HCT116 (cell line): Measurements from ENCODE around the gene SLC1A4. TPM values are rescaled to one million over a fixed set of nuclear protein-coding genes. Genes with fewer than 3 reads are reported as not detected.

ENCODE experiments used
- ATAC-seq: fragments of 200-7000 bp; cut with Tn5 transposase; 2 replicates; pipeline ENCODE4 v1.9.1; 2020; ENCODE audit warnings: mild to moderate bottlenecking, moderate library complexity
- BruUV-seq: library from RNA; stranded (reverse); fragments of 400-500 nt; replicated peaks from 2 replicates; lab custom pipeline; 2021; lab: Mats Ljungman, UMichigan
- CTCF ChIA-PET: fragments of 300-600 bp; sonication (Branson Sonifier 250); formaldehyde crosslinking; loops from one replicate; lab custom pipeline; 2021; ENCODE audit warnings: antibody characterized with exemption; lab: Charles Lee
- POLR2A ChIA-PET: fragments of 300-600, 350-600 bp; sonication (Branson Sonifier 250); formaldehyde crosslinking; loops from one replicate; lab custom pipeline; 2021; ENCODE audit warnings: antibody characterized with exemption; lab: Charles Lee
- RAD21 ChIA-PET, 2 experiments: fragments of 300-600 bp; sonication (Branson Sonifier 250); formaldehyde crosslinking; loops; one replicate each; lab custom pipeline; 2023; ENCODE audit warnings: low total read pairs in 2 of 2; ENCODE audit not compliant: uncharacterized antibody in 2 of 2, unreplicated experiment in 2 of 2, low non-redundant PET in 1 of 2; lab: Charles Lee
- DNase-seq: peaks from one replicate; pipeline ENCODE4 v3.0.0-alpha.2; 2010; ENCODE audit warnings: low read depth, low spot score
- H2AFZ ChIP-seq: fragments of 200-600 bp; shearing (Covaris generic), sonication (generic); 2 replicates; pipeline ENCODE4 v1.6.1; 2017; ENCODE audit warnings: low read depth, mixed run types, mixed read lengths, antibody characterized with exemption, low read length; ENCODE audit not compliant: poor library complexity, severe bottlenecking
- H3K27ac ChIP-seq: 2 replicates; pipeline ENCODE4 v1.5.1; 2012; ENCODE audit warnings: low read depth, low read length
- H3K27me3 ChIP-seq: fragments of 200-600 bp; sonication (generic); 2 replicates; pipeline ENCODE4 v1.6.1; 2016; ENCODE audit warnings: mixed run types, low read length, mixed read lengths; ENCODE audit not compliant: insufficient read depth
- H3K36me3 ChIP-seq, 2 experiments: fragments of 200-500 bp in 1 of 2; fragments of 200-600 bp in 1 of 2; sonication (Bioruptor generic) in 1 of 2; sonication (generic) in 1 of 2; 2 replicates each; pipeline versions ENCODE4 v1.5.1 to v1.6.1; 2014 to 2016; ENCODE audit warnings: low read length in 2 of 2, inconsistent platforms in 1 of 2, mixed read lengths in 1 of 2, mixed run types in 1 of 2; ENCODE audit not compliant: insufficient read depth in 2 of 2, control insufficient read depth in 1 of 2
- H3K4me1 ChIP-seq, 2 experiments: fragments of 200-600 bp in 1 of 2; sonication (generic) in 1 of 2; 2 replicates each; pipeline versions ENCODE4 v1.5.1 to v1.6.1; 2012 to 2017; ENCODE audit warnings: low read length in 2 of 2, inconsistent platforms in 1 of 2, mild to moderate bottlenecking in 1 of 2, mixed read lengths in 1 of 2, mixed run types in 1 of 2, moderate library complexity in 1 of 2; ENCODE audit not compliant: insufficient read depth in 2 of 2, control insufficient read depth in 1 of 2
- H3K4me2 ChIP-seq: fragments of 200-600 bp; sonication (generic); 2 replicates; pipeline ENCODE4 v1.6.1; 2017; ENCODE audit warnings: mixed run types, low read length, mixed read lengths
- H3K4me3 ChIP-seq, 2 experiments: fragments of 200-600 bp in 1 of 2; sonication (generic) in 1 of 2; replicated peaks in 1 of 2; 2 replicates each; pipeline ENCODE4 v1.5.1; 2011 to 2016; ENCODE audit warnings: low read length in 2 of 2, control low read depth in 1 of 2, low read depth in 1 of 2, mild to moderate bottlenecking in 1 of 2, mixed read lengths in 1 of 2, mixed run types in 1 of 2
- H3K79me2 ChIP-seq: fragments of 200-600 bp; sonication (generic); 2 replicates; pipeline ENCODE4 v1.6.1; 2017; ENCODE audit warnings: mild to moderate bottlenecking, mixed run types, low read length, moderate library complexity, mixed read lengths; ENCODE audit not compliant: insufficient read depth
- H3K9ac ChIP-seq: fragments of 200-600 bp; sonication (generic); 2 replicates; pipeline ENCODE4 v1.6.1; 2016; ENCODE audit warnings: low read length, mixed read lengths
- H3K9me2 ChIP-seq: fragments of 200-600 bp; sonication (generic), shearing (Covaris generic); 2 replicates; pipeline ENCODE4 v1.6.1; 2017; ENCODE audit warnings: mixed run types, mild to moderate bottlenecking, moderate library complexity; ENCODE audit not compliant: insufficient read depth
- H3K9me3 ChIP-seq, 2 experiments: fragments of 200-500 bp in 1 of 2; fragments of 200-600 bp in 1 of 2; sonication (Bioruptor generic) in 1 of 2; sonication (generic) in 1 of 2; 2 replicates each; pipeline ENCODE4 v1.6.1; 2014 to 2017; ENCODE audit warnings: low read length in 2 of 2, mixed read lengths in 2 of 2, inconsistent platforms in 1 of 2, low read depth in 1 of 2, mild to moderate bottlenecking in 1 of 2, mixed run types in 1 of 2, moderate library complexity in 1 of 2; ENCODE audit not compliant: control insufficient read depth in 1 of 2, insufficient read depth in 1 of 2
- H4K20me1 ChIP-seq: fragments of 200-600 bp; sonication (generic), shearing (Covaris generic); 2 replicates; pipeline ENCODE4 v1.6.1; 2017; ENCODE audit warnings: mixed run types, mild to moderate bottlenecking, moderate library complexity; ENCODE audit not compliant: insufficient read depth
- CBX3 ChIP-seq: IDR thresholded peaks from 2 replicates; pipeline ENCODE4 v1.6.1; 2012; ENCODE audit warnings: low read depth
- ELF1 ChIP-seq: IDR thresholded peaks from 2 replicates; pipeline ENCODE4 v1.6.1; 2012; ENCODE audit warnings: low read depth, borderline replicate concordance
- EZH2phosphoT487 ChIP-seq: fragments of 200-600 bp; IDR thresholded peaks from 2 replicates; pipeline ENCODE4 v1.6.1; 2018; ENCODE audit warnings: antibody characterized with exemption, borderline replicate concordance
- JUND ChIP-seq: IDR thresholded peaks from 2 replicates; pipeline ENCODE4 v1.6.1; 2012
- POLR2AphosphoS5 ChIP-seq: IDR thresholded peaks from 2 replicates; pipeline ENCODE4 v1.6.1; 2011; ENCODE audit warnings: mild to moderate bottlenecking, low read depth, low read length, moderate library complexity
- TCF7L2 ChIP-seq: IDR thresholded peaks from 2 replicates; pipeline ENCODE4 v1.7.0; 2011; ENCODE audit warnings: borderline replicate concordance, inconsistent platforms; ENCODE audit not compliant: insufficient read depth, insufficient read length; ENCODE audit errors: extremely low read depth
- YY1 ChIP-seq: IDR thresholded peaks from 2 replicates; pipeline ENCODE4 v1.6.1; 2011; ENCODE audit warnings: low read length, low read depth, moderate library complexity, mild to moderate bottlenecking; ENCODE audit not compliant: insufficient replicate concordance; ENCODE audit errors: extremely low read depth
- ZFX ChIP-seq: fragments of 450-650 bp; IDR thresholded peaks from 2 replicates; pipeline ENCODE4 v1.6.1; 2017
- intact Hi-C: fragments of 100-400 bp; cut with micrococcal nuclease; formaldehyde crosslinking; loops from 2 replicates; pipeline ENCODE4 v1.10.0; 2022
- total RNA-seq: library from RNA; stranded (reverse); gene quantifications from one replicate; pipeline ENCODE4 v1.2.1, GENCODE V29; 2021; ENCODE audit not compliant: unreplicated experiment
- TF ChIP-seq, protein P1 (sequence below): IDR thresholded peaks from 2 replicates; pipeline ENCODE4 v1.6.1; 2012
- TF ChIP-seq, protein P2 (sequence below): IDR thresholded peaks from 2 replicates; pipeline ENCODE4 v1.6.1; 2012; ENCODE audit warnings: low read depth
- TF ChIP-seq, protein P3 (sequence below): IDR thresholded peaks from 2 replicates; pipeline ENCODE4 v1.6.1; 2012
- TF ChIP-seq, protein P4 (sequence below): IDR thresholded peaks from 2 replicates; pipeline ENCODE4 v1.6.1; 2011; ENCODE audit warnings: mild to moderate bottlenecking, low read length, moderate library complexity; ENCODE audit not compliant: insufficient replicate concordance; ENCODE audit errors: extremely low read depth

The SLC1A4 gene
- total RNA-seq, 1 experiment from 2014 or later, result 9.2 TPM

DNA sequence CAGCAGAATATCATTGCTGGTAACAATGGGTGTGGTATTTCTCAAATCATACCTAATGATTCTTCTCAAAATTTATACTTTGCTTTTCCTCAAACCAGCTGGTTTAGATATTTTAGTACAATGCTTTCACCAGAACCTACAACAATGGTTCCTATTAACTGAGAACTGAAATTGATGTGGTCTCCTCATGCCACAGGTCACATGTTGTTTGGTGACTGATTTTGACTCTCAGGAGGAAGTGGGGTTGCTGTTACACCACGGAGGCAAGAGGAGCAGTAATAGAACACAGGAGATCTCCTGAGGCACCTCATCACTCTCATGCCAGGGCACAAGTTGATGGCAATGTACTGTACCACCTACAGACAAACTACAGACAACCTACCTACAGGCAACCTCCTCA, 64.0 kb downstream of the SLC1A4 start:
- H3K79me2 ChIP-seq, result peaks cover 13% of the 10 kb centered on the region; the same call in 1 of the 2 replicates
- H3K9ac ChIP-seq, result no peak overlapping the region
- H3K36me3 ChIP-seq, result no peaks in the 10 kb centered on the region
- BruUV-seq, result no TSS peak
- no peaks in the 10 kb centered on the region for H3K9me2 ChIP-seq
- TF ChIP-seq POLR2AphosphoS5, result no peak
- TF ChIP-seq TCF7L2, result no peak
- TF ChIP-seq EZH2phosphoT487, result no peak
- TF ChIP-seq, protein P1, sequence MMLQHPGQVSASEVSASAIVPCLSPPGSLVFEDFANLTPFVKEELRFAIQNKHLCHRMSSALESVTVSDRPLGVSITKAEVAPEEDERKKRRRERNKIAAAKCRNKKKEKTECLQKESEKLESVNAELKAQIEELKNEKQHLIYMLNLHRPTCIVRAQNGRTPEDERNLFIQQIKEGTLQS, result no peak
- TF ChIP-seq ELF1, result no peak
- TF ChIP-seq, protein P2, sequence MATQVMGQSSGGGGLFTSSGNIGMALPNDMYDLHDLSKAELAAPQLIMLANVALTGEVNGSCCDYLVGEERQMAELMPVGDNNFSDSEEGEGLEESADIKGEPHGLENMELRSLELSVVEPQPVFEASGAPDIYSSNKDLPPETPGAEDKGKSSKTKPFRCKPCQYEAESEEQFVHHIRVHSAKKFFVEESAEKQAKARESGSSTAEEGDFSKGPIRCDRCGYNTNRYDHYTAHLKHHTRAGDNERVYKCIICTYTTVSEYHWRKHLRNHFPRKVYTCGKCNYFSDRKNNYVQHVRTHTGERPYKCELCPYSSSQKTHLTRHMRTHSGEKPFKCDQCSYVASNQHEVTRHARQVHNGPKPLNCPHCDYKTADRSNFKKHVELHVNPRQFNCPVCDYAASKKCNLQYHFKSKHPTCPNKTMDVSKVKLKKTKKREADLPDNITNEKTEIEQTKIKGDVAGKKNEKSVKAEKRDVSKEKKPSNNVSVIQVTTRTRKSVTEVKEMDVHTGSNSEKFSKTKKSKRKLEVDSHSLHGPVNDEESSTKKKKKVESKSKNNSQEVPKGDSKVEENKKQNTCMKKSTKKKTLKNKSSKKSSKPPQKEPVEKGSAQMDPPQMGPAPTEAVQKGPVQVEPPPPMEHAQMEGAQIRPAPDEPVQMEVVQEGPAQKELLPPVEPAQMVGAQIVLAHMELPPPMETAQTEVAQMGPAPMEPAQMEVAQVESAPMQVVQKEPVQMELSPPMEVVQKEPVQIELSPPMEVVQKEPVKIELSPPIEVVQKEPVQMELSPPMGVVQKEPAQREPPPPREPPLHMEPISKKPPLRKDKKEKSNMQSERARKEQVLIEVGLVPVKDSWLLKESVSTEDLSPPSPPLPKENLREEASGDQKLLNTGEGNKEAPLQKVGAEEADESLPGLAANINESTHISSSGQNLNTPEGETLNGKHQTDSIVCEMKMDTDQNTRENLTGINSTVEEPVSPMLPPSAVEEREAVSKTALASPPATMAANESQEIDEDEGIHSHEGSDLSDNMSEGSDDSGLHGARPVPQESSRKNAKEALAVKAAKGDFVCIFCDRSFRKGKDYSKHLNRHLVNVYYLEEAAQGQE, result no peak
- TF ChIP-seq YY1, result no peak
- no peak for TF ChIP-seq ZFX
- TF ChIP-seq, protein P3, sequence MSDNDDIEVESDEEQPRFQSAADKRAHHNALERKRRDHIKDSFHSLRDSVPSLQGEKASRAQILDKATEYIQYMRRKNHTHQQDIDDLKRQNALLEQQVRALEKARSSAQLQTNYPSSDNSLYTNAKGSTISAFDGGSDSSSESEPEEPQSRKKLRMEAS, result no peak
- TF ChIP-seq, protein P4, sequence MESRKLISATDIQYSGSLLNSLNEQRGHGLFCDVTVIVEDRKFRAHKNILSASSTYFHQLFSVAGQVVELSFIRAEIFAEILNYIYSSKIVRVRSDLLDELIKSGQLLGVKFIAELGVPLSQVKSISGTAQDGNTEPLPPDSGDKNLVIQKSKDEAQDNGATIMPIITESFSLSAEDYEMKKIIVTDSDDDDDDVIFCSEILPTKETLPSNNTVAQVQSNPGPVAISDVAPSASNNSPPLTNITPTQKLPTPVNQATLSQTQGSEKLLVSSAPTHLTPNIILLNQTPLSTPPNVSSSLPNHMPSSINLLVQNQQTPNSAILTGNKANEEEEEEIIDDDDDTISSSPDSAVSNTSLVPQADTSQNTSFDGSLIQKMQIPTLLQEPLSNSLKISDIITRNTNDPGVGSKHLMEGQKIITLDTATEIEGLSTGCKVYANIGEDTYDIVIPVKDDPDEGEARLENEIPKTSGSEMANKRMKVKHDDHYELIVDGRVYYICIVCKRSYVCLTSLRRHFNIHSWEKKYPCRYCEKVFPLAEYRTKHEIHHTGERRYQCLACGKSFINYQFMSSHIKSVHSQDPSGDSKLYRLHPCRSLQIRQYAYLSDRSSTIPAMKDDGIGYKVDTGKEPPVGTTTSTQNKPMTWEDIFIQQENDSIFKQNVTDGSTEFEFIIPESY, result no peak
- TF ChIP-seq CBX3, result no peak
- TF ChIP-seq JUND, result no peak
- no peak overlapping the region for H2AFZ ChIP-seq
- no peak overlapping the region for H3K4me2 ChIP-seq
- CTCF ChIA-PET, result interaction anchor here (2.1 kb wide), 1 partner anchor 12 kb away, joined by 5 read pairs; no protein-coding TSS in a partner anchor
- no peaks in the 10 kb centered on the region for H3K27me3 ChIP-seq
- H3K4me1 ChIP-seq, result peaks cover 8 to 21% of the 10 kb centered on the region in 2 experiments; a peak in 3 of 4 replicates
- POLR2A ChIA-PET, result no interaction called here
- H3K27ac ChIP-seq, result no peak overlapping the region
- RAD21 ChIA-PET, result no interaction called here
- intact Hi-C loops, result loop anchor here (10.0 kb wide), 1 partner anchor 382 kb away; the partner anchor contains the start of gene SPRED2
- DNase-seq (no peak), ATAC-seq (no peak)
- H3K9me3 ChIP-seq, result no peaks in the 10 kb centered on the region
- no peak overlapping the region for H3K4me3 ChIP-seq
- no peaks in the 10 kb centered on the region for H4K20me1 ChIP-seq
